Pulmonary artery endothelial cell (primary cell): Measurements from ENCODE around the gene SPEM3. TPM values are rescaled to one million over a fixed set of nuclear protein-coding genes. Genes with fewer than 3 reads are reported as not detected.
"Not testable (repeated sequence)": the region's sequence is repeated elsewhere in the genome, so short reads cannot be mapped to it uniquely, and the experiment has no call there.

Experiments used
- DNase-seq: peaks from one replicate; pipeline ENCODE4 v3.0.0-alpha.2; 2011; ENCODE audit warnings: low read depth, low spot score
- total RNA-seq: library from RNA; depleted of rRNA; stranded (reverse); fragments of >200 nt; gene quantifications from 2 replicates; pipeline ENCODE4 v1.2.3, GENCODE V29; 2014

The SPEM3 gene
- total RNA-seq, 1 donor from 2014 or later: not detected

- no peak for DNase-seq
Observed at GRCh38 chr17:7442142-7442541, 13.5 kb downstream of the SPEM3 start.

- DNase-seq: no peak
Observed at GRCh38 chr17:7443499-7444485, 15.1 kb downstream of the SPEM3 start.

- no peak for DNase-seq
Observed at GRCh38 chr17:7444682-7445618, 16.3 kb downstream of the SPEM3 start, which contains the start of gene CHRNB1. CHRNB1 (plus strand) TSS chr17:7445061; CDS start chr17:7445128, 67 bp downstream.

- no peak for DNase-seq
Observed at GRCh38 chr17:7445619-7445968, 16.9 kb downstream of the SPEM3 start.

GRCh38 chr17:7448461-7448860 is 19.8 kb downstream of the SPEM3 start:
- no peak for DNase-seq

GRCh38 chr17:7459961-7460545 is 31.4 kb downstream of the SPEM3 start:
- no peak for DNase-seq

- no peak for DNase-seq
Observed at GRCh38 chr17:7460850-7461660, 32.4 kb downstream of the SPEM3 start.

GRCh38 chr17:7462474-7463371 is 34.1 kb downstream of the SPEM3 start:
- no peak for DNase-seq

- no peak for DNase-seq
Observed at GRCh38 chr17:7463372-7463846, 34.8 kb downstream of the SPEM3 start.

GRCh38 chr17:7464081-7464480 is 35.4 kb downstream of the SPEM3 start:
- DNase-seq: no peak

- no peak for DNase-seq
Observed at GRCh38 chr17:7465597-7466275, 37.1 kb downstream of the SPEM3 start.

- no peak for DNase-seq
Observed at GRCh38 chr17:7466318-7466638, 37.6 kb downstream of the SPEM3 start.

- no peak for DNase-seq
Observed at GRCh38 chr17:7466639-7467341, 38.1 kb downstream of the SPEM3 start.

GRCh38 chr17:7467498-7467897 is 38.8 kb downstream of the SPEM3 start:
- no peak for DNase-seq

- no peak for DNase-seq
Observed at GRCh38 chr17:7468290-7468689, 39.6 kb downstream of the SPEM3 start.

GRCh38 chr17:7468804-7469389 is 40.2 kb downstream of the SPEM3 start:
- DNase-seq: no peak

GRCh38 chr17:7469843-7470242 is 41.2 kb downstream of the SPEM3 start:
- DNase-seq: not testable (repeated sequence)

GRCh38 chr17:7470457-7470973 is 41.9 kb downstream of the SPEM3 start:
- not testable (repeated sequence) for DNase-seq
